ENCODE measurements around the gene KAT2B. TPM values are rescaled to one million over a fixed set of nuclear protein-coding genes. Genes with fewer than 3 reads are reported as not detected.

Gene KAT2B
- total RNA-seq, 1 donor from 2014 or later: 11.6 TPM

- DNase-seq (ENCODE audit: low read depth in 2 of 2): no peak
Measured at GRCh38 chr3:20142517-20142916, 102.3 kb downstream of the KAT2B start.

- DNase-seq (ENCODE audit: low read depth in 2 of 2): no peak
Measured at GRCh38 chr3:20143519-20143918, 103.3 kb downstream of the KAT2B start.

- no peak for DNase-seq (ENCODE audit: low read depth in 2 of 2)
Measured at GRCh38 chr3:20145874-20146273, 105.6 kb downstream of the KAT2B start.

GRCh38 chr3:20146301-20146700 is 106.1 kb downstream of the KAT2B start:
- no peak for DNase-seq (ENCODE audit: low read depth in 2 of 2)

GRCh38 chr3:20147361-20147760 is 107.1 kb downstream of the KAT2B start:
- no peak for DNase-seq (ENCODE audit: low read depth in 2 of 2)

DNA sequence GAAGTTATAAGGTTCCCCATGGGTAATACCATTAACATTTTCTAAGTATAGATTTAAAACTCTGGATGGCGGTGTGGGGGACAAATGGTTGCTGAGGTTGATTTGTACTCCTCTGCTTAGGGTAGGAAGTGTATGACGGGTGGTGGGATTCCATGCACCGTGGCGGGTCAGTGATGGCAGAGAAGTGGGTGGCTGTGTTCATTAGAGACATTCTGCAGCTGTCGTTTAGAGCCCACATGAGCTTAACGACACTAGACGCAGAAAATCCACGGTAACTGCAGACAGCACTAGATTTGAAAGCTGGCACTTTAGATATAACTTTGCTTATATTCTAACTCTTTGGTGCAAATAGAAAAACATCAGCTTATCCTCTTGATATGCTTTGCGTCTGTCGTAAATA is 108.2 kb downstream of the KAT2B start:
- no peak for DNase-seq (ENCODE audit: low read depth in 2 of 2)

- DNase-seq (ENCODE audit: low read depth in 2 of 2): no peak
Measured at GRCh38 chr3:20154078-20154477, 113.8 kb downstream of the KAT2B start.

DNA sequence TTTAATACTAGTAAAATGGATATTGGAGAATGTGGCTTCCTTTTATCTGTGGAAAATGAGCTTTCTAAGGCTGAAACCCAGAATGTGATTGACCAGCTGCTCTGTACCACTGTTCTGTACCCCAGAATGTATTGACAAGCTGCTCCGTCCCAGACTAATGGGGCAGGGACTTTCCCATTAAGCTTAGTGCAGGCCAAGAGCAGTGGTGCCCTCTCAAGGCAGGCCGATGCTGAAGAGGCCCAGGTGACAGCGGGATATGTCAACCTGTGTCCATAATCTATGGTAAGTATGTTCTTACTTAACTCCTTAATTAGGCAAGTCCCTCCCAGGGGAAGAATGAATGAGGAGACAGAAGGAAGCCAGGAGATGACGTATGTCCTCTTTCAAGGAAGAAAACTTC is 114.7 kb downstream of the KAT2B start:
- no peak for DNase-seq (ENCODE audit: low read depth in 2 of 2)

DNA sequence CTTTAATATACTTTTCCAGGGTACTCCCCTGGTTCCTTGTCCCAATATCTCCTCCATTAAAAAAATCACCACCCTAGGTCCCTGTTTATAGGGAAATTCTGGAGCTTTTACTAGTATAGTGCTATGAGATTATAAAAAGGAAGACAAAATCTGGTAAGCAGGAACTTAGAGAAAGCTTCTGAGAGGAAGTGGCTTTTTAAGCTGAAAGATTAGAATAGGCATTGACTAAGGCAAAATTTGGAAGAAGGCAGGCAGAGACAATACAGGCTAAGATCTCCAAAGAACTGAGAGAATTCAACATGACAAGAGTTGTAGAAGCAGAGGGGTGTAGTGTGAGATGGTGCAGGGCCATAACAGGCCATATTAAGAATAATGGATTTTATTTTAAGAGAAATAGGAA is 120.0 kb downstream of the KAT2B start:
- DNase-seq (ENCODE audit: low read depth in 2 of 2): no peak

- DNase-seq (ENCODE audit: low read depth in 2 of 2): no peak
Measured at GRCh38 chr3:20161714-20162113, 121.5 kb downstream of the KAT2B start.

DNA sequence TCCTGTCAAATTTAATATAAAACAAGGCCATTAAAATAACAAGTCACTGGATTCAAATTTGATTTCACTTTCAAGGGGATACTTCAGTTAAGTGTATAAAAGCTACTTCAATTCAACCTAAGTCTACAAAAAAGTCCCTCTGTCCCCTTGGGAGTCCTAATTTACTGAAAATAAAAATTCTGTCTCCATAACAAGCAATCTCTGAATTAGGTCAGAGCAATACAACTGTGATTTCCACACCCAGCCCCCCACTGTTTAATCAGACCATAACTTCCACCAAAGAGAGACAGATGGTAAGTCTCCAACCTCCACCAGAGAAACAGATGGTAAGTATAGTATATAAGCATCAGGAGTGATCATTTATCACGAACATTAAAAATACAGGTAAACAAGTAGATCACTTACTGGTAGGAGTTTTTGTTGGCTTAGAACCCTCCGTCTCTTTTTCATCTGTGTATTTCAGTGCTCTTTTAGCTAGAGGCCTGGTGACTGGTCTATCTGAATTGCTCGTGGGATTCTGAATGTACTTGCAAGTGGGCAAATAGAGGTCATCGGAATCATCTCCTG is 133.7 kb downstream of the KAT2B start:
- no peak for DNase-seq (ENCODE audit: low read depth in 2 of 2)

GRCh38 chr3:20181276-20181675 is 141.0 kb downstream of the KAT2B start:
- no peak for DNase-seq (ENCODE audit: low read depth in 2 of 2)

GRCh38 chr3:20182206-20182605 is 142.0 kb downstream of the KAT2B start:
- DNase-seq (ENCODE audit: low read depth in 2 of 2): peak; percentile 7 to 34

DNA sequence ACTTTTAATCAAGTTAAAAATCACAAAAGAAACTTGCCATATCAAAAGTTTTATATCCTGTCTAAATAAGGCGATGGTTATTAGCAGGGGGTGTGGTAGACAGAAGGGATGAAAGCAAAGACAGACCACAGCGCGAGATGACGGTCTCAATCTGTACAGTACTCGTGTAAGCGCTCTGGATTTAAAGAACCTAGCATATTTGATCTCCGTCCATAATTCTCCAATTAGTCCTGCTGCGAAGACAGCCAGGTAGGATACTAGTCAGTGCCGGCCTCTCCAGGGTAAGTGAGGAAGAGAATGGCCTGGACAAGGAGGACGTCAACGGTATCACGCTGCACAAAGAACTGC is 145.1 kb downstream of the KAT2B start:
- DNase-seq (ENCODE audit: low read depth in 2 of 2): peak in 1 of 2 donors; percentile 22

DNA sequence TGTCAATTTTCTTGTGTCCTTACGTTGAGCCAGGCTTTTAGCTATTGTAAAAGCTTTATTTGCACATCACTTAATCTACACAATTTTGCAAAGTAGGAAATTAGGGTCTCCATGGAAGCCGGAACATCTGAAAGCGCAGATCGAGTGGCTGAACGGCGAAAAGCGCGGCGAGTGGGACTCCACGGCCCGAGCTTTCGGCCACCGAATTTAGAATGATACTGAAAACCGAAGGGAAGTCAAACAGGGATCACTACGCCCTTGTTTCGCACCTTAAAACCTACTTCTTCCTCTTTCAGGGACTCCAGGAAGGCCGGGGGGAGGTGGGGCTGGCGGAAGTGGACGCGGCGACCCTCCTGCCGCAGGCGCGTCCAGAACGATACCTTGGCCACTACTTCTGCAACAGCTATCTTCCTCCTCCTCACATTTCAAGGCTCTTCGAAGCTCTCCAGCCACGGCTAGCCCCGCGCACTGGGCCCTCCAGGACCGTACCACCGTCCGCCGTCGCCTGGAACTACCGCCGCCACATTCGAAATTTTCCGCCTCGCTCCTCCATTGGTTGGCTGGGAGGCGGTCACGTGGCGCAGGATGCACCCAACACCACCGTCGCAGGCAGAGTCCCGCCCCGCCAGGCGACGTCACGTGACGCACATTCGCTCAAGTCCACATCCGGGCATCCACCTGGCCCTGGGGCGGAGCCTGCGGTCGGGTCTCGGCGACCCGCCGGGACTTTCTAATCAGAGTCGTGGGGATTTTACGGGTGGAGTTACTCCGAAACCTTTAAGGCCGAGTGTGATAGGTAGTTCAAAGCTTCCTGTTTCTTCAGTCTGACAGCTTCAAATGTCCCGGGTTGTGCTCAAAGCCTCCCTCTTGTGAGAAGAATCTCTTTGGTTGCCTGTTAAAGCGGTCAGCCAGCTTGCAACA is 145.7 kb downstream of the KAT2B start, which contains the start of gene SGO1:
SGO1 (minus strand) TSS at position 528 of the 921 bp plus-strand sequence. CDS start 2,179 bp downstream, outside the sequence.
- peak; percentile 94 to 98 for DNase-seq (ENCODE audit: low read depth in 2 of 2)

GRCh38 chr3:20186600-20187004 is 146.4 kb downstream of the KAT2B start:
- no peak for DNase-seq (ENCODE audit: low read depth in 2 of 2)

- DNase-seq (ENCODE audit: low read depth in 2 of 2): no peak
Measured at GRCh38 chr3:20190991-20191390, 150.7 kb downstream of the KAT2B start.

DNA sequence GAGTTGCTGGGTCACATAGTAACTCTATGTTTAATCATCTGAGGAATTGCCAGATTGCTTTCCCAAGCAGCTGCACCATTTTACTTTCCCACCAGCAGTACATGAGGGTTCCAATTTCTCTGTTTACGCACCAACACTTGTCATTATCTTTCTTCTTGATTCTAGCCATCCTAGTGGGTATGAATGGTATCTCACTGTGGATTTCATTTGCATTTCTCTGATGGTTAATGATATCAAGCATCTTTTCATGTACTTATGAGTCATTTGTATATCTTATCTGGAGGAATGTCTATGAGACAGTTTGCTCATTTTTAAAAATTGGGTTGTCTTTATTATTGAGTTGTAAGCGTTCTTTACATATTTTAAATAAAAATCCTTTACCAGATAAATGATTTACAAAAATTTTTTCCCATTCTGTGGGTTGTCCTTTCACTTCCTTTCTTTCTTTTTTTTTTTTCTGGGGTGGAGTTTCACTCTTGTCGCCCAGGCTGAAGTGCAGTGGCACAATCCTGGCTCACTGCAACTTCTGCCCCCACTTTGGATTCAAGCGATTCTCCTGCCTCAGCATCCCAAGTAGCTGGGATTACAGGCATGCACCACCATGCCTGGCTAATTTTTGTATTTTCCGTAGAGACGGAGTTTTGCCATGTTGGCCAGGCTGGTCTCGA is 154.7 kb downstream of the KAT2B start:
- DNase-seq (ENCODE audit: low read depth in 2 of 2): no peak

- DNase-seq (ENCODE audit: low read depth in 2 of 2): peak in 1 of 2 donors; percentile 5
Measured at GRCh38 chr3:20197775-20198174, 157.5 kb downstream of the KAT2B start.

DNA sequence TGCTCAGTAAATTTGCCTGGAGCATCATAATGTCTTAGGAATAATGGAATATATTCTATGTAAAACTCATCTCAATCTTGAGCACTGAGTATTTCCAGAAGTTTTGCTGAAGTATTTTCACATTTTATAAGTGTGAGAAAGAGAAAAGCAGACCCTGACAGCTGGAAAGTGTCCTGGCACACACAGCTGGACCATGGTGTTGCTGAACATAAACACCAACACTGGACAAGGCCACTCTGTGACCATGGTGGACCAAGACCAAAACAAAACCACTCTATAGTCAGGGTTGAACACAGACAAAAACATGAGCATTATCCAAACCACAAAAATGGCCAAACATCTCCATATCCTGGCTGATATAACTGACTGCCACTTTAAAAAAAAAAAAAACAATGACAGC is 160.9 kb downstream of the KAT2B start:
- DNase-seq (ENCODE audit: low read depth in 2 of 2): no peak
